GM12801 (cell line): ENCODE data around the gene RNGTT.

Experiments
- CTCF ChIP-seq: IDR thresholded peaks from one replicate; pipeline ENCODE4 v1.5.1; 2011; ENCODE audit warnings: control low read depth; ENCODE audit not compliant: insufficient read length; ENCODE audit errors: extremely low read depth

The RNGTT gene

GRCh38 chr6:88574031-88574430 is 389.4 kb downstream of the RNGTT start:
- no peak for TF ChIP-seq CTCF

- no peak for TF ChIP-seq CTCF
Measured at GRCh38 chr6:88573561-88573960, 389.9 kb downstream of the RNGTT start.

GRCh38 chr6:88572449-88573139 is 390.8 kb downstream of the RNGTT start:
- no peak for TF ChIP-seq CTCF

- TF ChIP-seq CTCF, result no peak
Measured at GRCh38 chr6:88569959-88570358, 393.5 kb downstream of the RNGTT start.

- no peak for TF ChIP-seq CTCF
Measured at GRCh38 chr6:88567696-88568095, 395.7 kb downstream of the RNGTT start.

- TF ChIP-seq CTCF, result no peak
Measured at GRCh38 chr6:88566746-88567534, 396.5 kb downstream of the RNGTT start.

- TF ChIP-seq CTCF, result no peak
Measured at GRCh38 chr6:88565836-88566235, 397.6 kb downstream of the RNGTT start.
